A549 (cell line): ENCODE data around the gene BICD2. TPM values are rescaled to one million over a fixed set of nuclear protein-coding genes. Genes with fewer than 3 reads are reported as not detected.

Source experiments
- ATAC-seq, 2 experiments: fragments of 200-7000 bp in 1 of 2; fragments of >200 bp in 1 of 2; cut with Nextera tagmentation in 1 of 2; cut with Tn5 transposase in 1 of 2; 3 replicates each; pipeline versions ENCODE4 v1.8.0 to v1.9.1; 2018 to 2020; ENCODE audit warnings: mild to moderate bottlenecking in 1 of 2, moderate library complexity in 1 of 2
- CTCF ChIA-PET: fragments of 300-600 bp; sonication (Branson Sonifier 250); formaldehyde crosslinking; extraction: SDS; loops from one replicate; lab custom pipeline; 2021; ENCODE audit warnings: antibody characterized with exemption, inconsistent platforms; lab: Yijun Ruan, JAX
- POLR2A ChIA-PET: fragments of 350-600 bp; formaldehyde crosslinking; extraction: SDS; loops from one replicate; lab custom pipeline; 2021; ENCODE audit warnings: antibody characterized with exemption, inconsistent platforms; lab: Yijun Ruan, JAX
- DNase-seq, 2 experiments: peaks; one replicate each; pipeline versions ENCODE4 v3.0.0 to v3.0.0-alpha.2; 2011 to 2016; ENCODE audit warnings: low read depth in 1 of 2, low spot score in 1 of 2
- FAIRE-seq: peaks from 2 replicates; lab custom pipeline; 2011; peaks lifted over from hg19 to GRCh38; lab: Jason Lieb, UNC
- H3K27ac ChIP-seq, 2 experiments: fragments of >200 bp; sonication (Bioruptor Twin); formaldehyde crosslinking; 3 replicates each; pipeline ENCODE4 v1.5.1; 2016 to 2017
- H3K4me1 ChIP-seq: fragments of >200 bp; sonication (Bioruptor Twin); formaldehyde crosslinking; 3 replicates; pipeline ENCODE4 v1.6.1; 2016
- H3K4me2 ChIP-seq: fragments of >200 bp; sonication (Bioruptor Twin); formaldehyde crosslinking; 3 replicates; pipeline ENCODE4 v1.6.1; 2016
- H3K4me3 ChIP-seq: fragments of >200 bp; sonication (Bioruptor Twin); formaldehyde crosslinking; 3 replicates; pipeline ENCODE4 v1.5.1; 2016
- H3K9me3 ChIP-seq: fragments of >200 bp; sonication (Bioruptor Twin); formaldehyde crosslinking; 3 replicates; pipeline ENCODE4 v1.6.1; 2016
- CBX2 ChIP-seq: fragments of 200-600 bp; sonication (generic); IDR thresholded peaks from 2 replicates; pipeline ENCODE4 v1.6.1; 2016; ENCODE audit warnings: low read depth, mild to moderate bottlenecking, borderline replicate concordance
- EHMT2 ChIP-seq: fragments of 200-600 bp; sonication (generic); IDR thresholded peaks from 2 replicates; pipeline ENCODE4 v1.6.1; 2016; ENCODE audit warnings: antibody characterized with exemption, low read depth, mild to moderate bottlenecking, moderate library complexity
- FOSB ChIP-seq: fragments of 250-450 bp; sonication (Bioruptor Pico); IDR thresholded peaks from 2 replicates; pipeline ENCODE4 v1.5.0; 2020; ENCODE audit warnings: mild to moderate bottlenecking, moderate library complexity
- HDAC2 ChIP-seq: fragments of 200-600 bp; sonication (generic); IDR thresholded peaks from 2 replicates; pipeline ENCODE4 v1.6.1; 2016
- HOXB13 ChIP-seq: fragments of 250-450 bp; sonication (Bioruptor Pico); IDR thresholded peaks from 2 replicates; pipeline ENCODE4 v1.5.0; 2020; ENCODE audit warnings: low read depth, mild to moderate bottlenecking, moderate library complexity
- JUN ChIP-seq, 2 experiments: fragments of >200 bp; sonication (Bioruptor Twin); formaldehyde crosslinking; IDR thresholded peaks; 2 replicates in 1 of 2; 3 replicates in 1 of 2; pipeline ENCODE4 v1.6.1; 2016 to 2017
- JUNB ChIP-seq: fragments of >200 bp; sonication (Bioruptor Twin); formaldehyde crosslinking; IDR thresholded peaks from 2 replicates; pipeline ENCODE4 v1.6.1; 2016
- KDM1A ChIP-seq: fragments of 200-600 bp; sonication (generic); IDR thresholded peaks from 2 replicates; pipeline ENCODE4 v1.6.1; 2016; ENCODE audit warnings: low read depth, mild to moderate bottlenecking
- MAFK ChIP-seq: fragments of 450-650 bp; IDR thresholded peaks from 2 replicates; pipeline ENCODE4 v1.6.1; 2014; ENCODE audit not compliant: partially characterized antibody
- PBX3 ChIP-seq: IDR thresholded peaks from 2 replicates; pipeline ENCODE4 v1.6.1; 2012
- RNF2 ChIP-seq: fragments of 200-600 bp; sonication (generic); IDR thresholded peaks from 2 replicates; pipeline ENCODE4 v1.6.1; 2016; ENCODE audit warnings: low read depth, mild to moderate bottlenecking, antibody characterized with exemption, moderate library complexity, borderline replicate concordance
- SMC3 ChIP-seq: fragments of >200 bp; sonication (Bioruptor Twin); formaldehyde crosslinking; IDR thresholded peaks from 3 replicates; pipeline ENCODE4 v1.6.1; 2018; ENCODE audit warnings: inconsistent platforms
- TP53 ChIP-seq: fragments of 250-450 bp; sonication (Bioruptor Pico); IDR thresholded peaks from 2 replicates; pipeline ENCODE4 v1.5.0; 2021; ENCODE audit warnings: mild to moderate bottlenecking, moderate library complexity
- ZC3H11A ChIP-seq: fragments of 450-650 bp; IDR thresholded peaks from 2 replicates; pipeline ENCODE4 v1.6.1; 2014; ENCODE audit warnings: antibody characterized with exemption, mild to moderate bottlenecking
- ZNF302 ChIP-seq: fragments of 250-450 bp; sonication (Bioruptor Pico); IDR thresholded peaks from 2 replicates; pipeline ENCODE4 v1.9.0; 2021; ENCODE audit warnings: inconsistent platforms, mild to moderate bottlenecking, moderate library complexity
- WGBS: methylation state at CpG from one replicate; pipeline ENCODE4 v1.1.6; 2017; ENCODE audit errors: missing lambda C conversion rate; 5-methylcytosine and 5-hydroxymethylcytosine counted together
- polyA plus RNA-seq, 4 experiments: library from polyadenylated mRNA; depleted of rRNA in 3 of 4; stranded (reverse); fragments of >200 nt; fragmentation: RNase III in 1 of 4; extraction: RNeasy Plus Mini Kit Qiagen cat#74134 plus additional on column Dnase treatment in 1 of 4; gene quantifications; 2 replicates in 3 of 4; 3 replicates in 1 of 4; pipeline ENCODE4 v1.2.3, GENCODE V29; 2011 to 2017

BICD2 gene
- polyA plus RNA-seq, 2 of the 4 experiments (the other 2 are of a cell fraction): 10.2 to 26.1 TPM

GRCh38 chr9:92666912-92667532, 97.6 kb downstream of the BICD2 start:
- H3K4me3 ChIP-seq: no peak overlapping the region
- H3K4me2 ChIP-seq: no peak overlapping the region
- H3K27ac ChIP-seq: no peak overlapping the region
- 80% methylated on average over 8 of the region's 8 CpGs for WGBS
- FAIRE-seq: no peak
- ChIA-PET CTCF (interaction anchor here (1.0 kb wide), 1 partner anchor 51 kb away, joined by 4 read pairs; no protein-coding TSS in a partner anchor), POLR2A (no interaction called here)
- no peaks in the 10 kb centered on the region for H3K9me3 ChIP-seq
- DNase-seq: no peak
- no peak for ATAC-seq
- peaks cover 15% of the 10 kb centered on the region for H3K4me1 ChIP-seq
- TF ChIP-seq PBX3 (no peak), ZNF302 (no peak), MAFK (no peak)

DNA sequence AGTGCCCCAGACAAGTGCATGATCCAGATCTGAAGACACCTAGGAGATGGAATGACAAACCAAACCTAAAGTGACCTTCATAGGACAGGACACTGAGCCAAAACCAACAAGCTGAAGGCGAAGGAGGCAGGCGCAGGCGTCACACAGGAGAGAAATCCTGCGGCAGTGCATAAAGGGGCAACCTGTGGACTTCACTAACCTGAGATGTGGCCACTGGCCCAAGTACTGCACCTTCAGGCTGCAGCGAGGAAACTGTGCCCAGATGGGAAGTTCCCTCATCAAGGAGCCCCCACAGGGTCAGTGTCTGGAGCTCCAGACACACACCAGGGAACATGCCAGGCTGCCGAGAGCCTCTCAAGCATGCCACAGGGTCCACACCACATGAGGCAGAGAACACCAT, 98.4 kb downstream of the BICD2 start:
- no peak for TF ChIP-seq FOSB (CRISPR knock-in tag)
- no peak for TF ChIP-seq ZC3H11A
- TF ChIP-seq JUN (IDR thresholded peaks at IDR 0.05): no peak
- TF ChIP-seq SMC3: no peak
- TF ChIP-seq JUNB: no peak
- no peak for TF ChIP-seq HOXB13 (CRISPR knock-in tag)
- TF ChIP-seq MAFK: no peak
- no peak for TF ChIP-seq TP53 (CRISPR knock-in tag)
- Histone ChIP-seq H3K9me3 (no peaks in the 10 kb centered on the region), H3K4me2 (no peak overlapping the region), H3K27ac (no peak overlapping the region), H3K4me3 (no peak overlapping the region), H3K4me1 (peaks cover 11% of the 10 kb centered on the region)
- ATAC-seq (no peak), FAIRE-seq (no peak), DNase-seq (no peak)
- ChIA-PET POLR2A (no interaction called here), CTCF (interaction anchor here (0.7 kb wide), 1 partner anchor 908 kb away, joined by 3 read pairs; no protein-coding TSS in a partner anchor)
- WGBS: 95% methylated on average over 6 of the region's 6 CpGs

GRCh38 chr9:92665836-92666235, 98.8 kb downstream of the BICD2 start:
- no peak overlapping the region for H3K4me2 ChIP-seq
- ATAC-seq (no peak), FAIRE-seq (no peak), DNase-seq (no peak)
- no peak for TF ChIP-seq CBX2
- TF ChIP-seq SMC3: no peak
- ChIA-PET POLR2A (no interaction called here), CTCF (interaction anchor here (0.7 to 1.5 kb wide), 2 partner anchors 31 to 908 kb away, joined by 3 to 4 read pairs; no protein-coding TSS in a partner anchor)
- H3K9me3 ChIP-seq: no peaks in the 10 kb centered on the region
- WGBS: 88% methylated on average over 3 of the region's 3 CpGs
- H3K4me3 ChIP-seq: no peak overlapping the region
- H3K4me1 ChIP-seq: peaks cover 8% of the 10 kb centered on the region
- H3K27ac ChIP-seq: no peak overlapping the region

GRCh38 chr9:92664394-92665152, 100.1 kb downstream of the BICD2 start:
- ATAC-seq (no peak), FAIRE-seq (no peak), DNase-seq (no peak)
- 85% methylated on average over 11 of the region's 13 CpGs for WGBS
- ChIA-PET CTCF (interaction anchor here (1.2 to 1.5 kb wide), 3 partner anchors 30 to 530 kb away, joined by 3 to 4 read pairs (median 3); no protein-coding TSS in a partner anchor), POLR2A (no interaction called here)
- Histone ChIP-seq H3K9me3 (no peaks in the 10 kb centered on the region), H3K4me2 (no peak overlapping the region), H3K27ac (no peak overlapping the region), H3K4me1 (peaks cover 8% of the 10 kb centered on the region), H3K4me3 (no peak overlapping the region)
- TF ChIP-seq KDM1A (no peak), RNF2 (no peak), HDAC2 (no peak), ZNF302 (no peak), EHMT2 (no peak)
